ENCODE data around the gene KANK2. TPM values are rescaled to one million over a fixed set of nuclear protein-coding genes. Genes with fewer than 3 reads are reported as not detected.

KANK2 gene
- total and polyA plus RNA-seq, 2 of the 13 experiments (the other 11 are each of a cell fraction or from before 2014, with no cell fraction given): 5.7 to 12.9 TPM

DNA sequence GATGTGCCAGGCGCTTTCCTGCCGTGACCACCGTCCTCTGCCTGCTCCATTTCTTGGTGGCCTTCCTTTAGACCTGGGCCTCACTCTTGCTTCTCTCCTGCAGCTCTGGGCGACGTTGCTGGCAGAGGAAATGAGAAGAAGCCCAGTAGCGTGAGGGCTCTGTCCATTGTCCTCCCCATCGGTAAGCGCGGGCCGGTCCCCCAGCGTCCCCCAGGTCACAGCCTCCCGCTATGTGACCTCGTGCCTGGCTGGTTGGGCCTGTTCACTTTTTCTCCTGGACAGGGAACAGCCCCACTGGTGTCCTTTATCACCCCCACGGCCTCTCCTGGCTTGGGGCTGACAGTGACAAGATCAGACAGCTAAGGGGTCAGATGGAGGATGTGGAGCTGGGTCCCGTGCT lies 69.4 kb downstream of the KANK2 start:
- Histone ChIP-seq H3K27me3 (ENCODE audit: control insufficient read depth in 1 of 2, insufficient read depth in 2 of 2, low read length in 2 of 2) (no peaks in the 10 kb centered on the region), H3K4me2 (ENCODE audit: low read depth, low read length) (no peak overlapping the region), H2AFZ (ENCODE audit: low read length) (no peak overlapping the region), H3K9ac (ENCODE audit: insufficient read depth, low read depth, low read length) (no peak overlapping the region), H3K9me3 (ENCODE audit: low read length) (no peaks in the 10 kb centered on the region), H3K79me2 (ENCODE audit: insufficient read depth, low read length) (no peaks in the 10 kb centered on the region), H3K36me3 (replicated peaks in 1 of 2; ENCODE audit: control insufficient read depth in 1 of 2, insufficient read depth in 2 of 2, low read length in 2 of 2) (peaks cover 34 to 61% of the 10 kb centered on the region in 2 experiments), H3K27ac (ENCODE audit: extremely low read length, insufficient read depth, low read length) (peak overlapping the region; percentile 90), H3K4me3 (replicated peaks in 1 of 3; ENCODE audit: insufficient read depth in 1 of 3, low read depth in 2 of 3, low read length in 3 of 3) (no peak overlapping the region), H3K4me1 (ENCODE audit: insufficient read depth, low read length) (peaks cover 58% of the 10 kb centered on the region), H4K20me1 (ENCODE audit: insufficient read depth, low read length) (peaks cover 59% of the 10 kb centered on the region)
- peak; percentile 10; the same call in 1 of the 2 replicates for TF ChIP-seq ZNF121 (CRISPR knock-in tag; IDR thresholded peaks at IDR 0.05)
- TF ChIP-seq AGO1 (IDR thresholded peaks at IDR 0.05; ENCODE audit: low read depth, low read length, poor library complexity, severe bottlenecking): no peak
- TF ChIP-seq, protein P1, sequence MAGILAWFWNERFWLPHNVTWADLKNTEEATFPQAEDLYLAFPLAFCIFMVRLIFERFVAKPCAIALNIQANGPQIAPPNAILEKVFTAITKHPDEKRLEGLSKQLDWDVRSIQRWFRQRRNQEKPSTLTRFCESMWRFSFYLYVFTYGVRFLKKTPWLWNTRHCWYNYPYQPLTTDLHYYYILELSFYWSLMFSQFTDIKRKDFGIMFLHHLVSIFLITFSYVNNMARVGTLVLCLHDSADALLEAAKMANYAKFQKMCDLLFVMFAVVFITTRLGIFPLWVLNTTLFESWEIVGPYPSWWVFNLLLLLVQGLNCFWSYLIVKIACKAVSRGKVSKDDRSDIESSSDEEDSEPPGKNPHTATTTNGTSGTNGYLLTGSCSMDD (CRISPR knock-in tag; IDR thresholded peaks at IDR 0.05): no peak
- TF ChIP-seq, protein P2, sequence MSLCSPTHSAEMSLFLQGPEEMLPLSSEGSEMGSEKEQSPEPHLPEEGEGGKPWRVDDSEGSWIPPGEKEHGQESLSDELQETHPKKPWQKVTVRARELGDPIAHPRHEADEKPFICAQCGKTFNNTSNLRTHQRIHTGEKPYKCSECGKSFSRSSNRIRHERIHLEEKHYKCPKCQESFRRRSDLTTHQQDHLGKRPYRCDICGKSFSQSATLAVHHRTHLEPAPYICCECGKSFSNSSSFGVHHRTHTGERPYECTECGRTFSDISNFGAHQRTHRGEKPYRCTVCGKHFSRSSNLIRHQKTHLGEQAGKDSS (CRISPR knock-in tag; IDR thresholded peaks at IDR 0.05; ENCODE audit: borderline replicate concordance, low read depth): no peak
- TF ChIP-seq, protein P3, sequence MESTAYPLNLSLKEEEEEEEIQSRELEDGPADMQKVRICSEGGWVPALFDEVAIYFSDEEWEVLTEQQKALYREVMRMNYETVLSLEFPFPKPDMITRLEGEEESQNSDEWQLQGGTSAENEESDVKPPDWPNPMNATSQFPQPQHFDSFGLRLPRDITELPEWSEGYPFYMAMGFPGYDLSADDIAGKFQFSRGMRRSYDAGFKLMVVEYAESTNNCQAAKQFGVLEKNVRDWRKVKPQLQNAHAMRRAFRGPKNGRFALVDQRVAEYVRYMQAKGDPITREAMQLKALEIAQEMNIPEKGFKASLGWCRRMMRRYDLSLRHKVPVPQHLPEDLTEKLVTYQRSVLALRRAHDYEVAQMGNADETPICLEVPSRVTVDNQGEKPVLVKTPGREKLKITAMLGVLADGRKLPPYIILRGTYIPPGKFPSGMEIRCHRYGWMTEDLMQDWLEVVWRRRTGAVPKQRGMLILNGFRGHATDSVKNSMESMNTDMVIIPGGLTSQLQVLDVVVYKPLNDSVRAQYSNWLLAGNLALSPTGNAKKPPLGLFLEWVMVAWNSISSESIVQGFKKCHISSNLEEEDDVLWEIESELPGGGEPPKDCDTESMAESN (CRISPR knock-in tag; conservative IDR thresholded peaks at IDR 0.05): no peak
- peak; percentile 11; the same call in 1 of the 2 replicates for TF ChIP-seq POLR2AphosphoS5 (IDR thresholded peaks at IDR 0.05; ENCODE audit: low read depth, low read length)
- peak; percentile 52 for TF ChIP-seq AGO2 (optimal IDR thresholded peaks at IDR 0.05; ENCODE audit: low read depth, low read length)
- no peak for TF ChIP-seq ZNF205 (CRISPR knock-in tag; IDR thresholded peaks at IDR 0.05)
- peak; percentile 68 for TF ChIP-seq RBM22 (optimal IDR thresholded peaks at IDR 0.05; ENCODE audit: low read length)
- WGBS (ENCODE audit: low lambda C conversion rate): 96% methylated on average over 15 of the region's 15 CpGs
- in situ Hi-C loops (cut with HindIII; ENCODE audit: extremely low pct_ligation_motif_present, low pct_unique_long_range_greater_than_20kb) (no loop called here), intact Hi-C loops (cut with micrococcal nuclease; ENCODE audit: unreplicated experiment) (no loop called here)
- FAIRE-seq: no peak
- no peak for DNase-seq (ENCODE audit: low spot score)
- no peak for ATAC-seq
- POLR2A ChIA-PET: no interaction called here
- CTCF ChIA-PET (ENCODE audit: low intra/inter-chr PET ratio, low total read pairs): no interaction called here
- no TSS peak for BruUV-seq (replicated peaks)

Data from HepG2 (cell line).